B cell (primary cell): ENCODE measurements around the gene UBTD1. TPM values are rescaled to one million over a fixed set of nuclear protein-coding genes. Genes with fewer than 3 reads are reported as not detected.

Experiments
- ATAC-seq: fragments of 200-7000 bp; cut with Tn5 transposase; one replicate; pipeline ENCODE4 v1.10.0; 2021; ENCODE audit warnings: low read depth, mild to moderate bottlenecking, moderate number of reproducible peaks, moderate library complexity
- CTCF ChIA-PET: fragments of 350-600 bp; sonication (Branson Sonifier 250); formaldehyde crosslinking; loops from one replicate; lab custom pipeline; 2021; ENCODE audit warnings: antibody characterized with exemption, inconsistent platforms; lab: Charles Lee
- POLR2A ChIA-PET: fragments of 350-600 bp; sonication (Branson Sonifier 250); formaldehyde crosslinking; loops from one replicate; lab custom pipeline; 2021; ENCODE audit warnings: antibody characterized with exemption; lab: Charles Lee
- DNase-seq: peaks from one replicate; pipeline ENCODE4 v3.0.0; 2013
- H2AFZ ChIP-seq: 2 replicates; pipeline ENCODE4 v1.6.1; 2012; ENCODE audit warnings: mild to moderate bottlenecking, low read depth, low read length; ENCODE audit not compliant: insufficient read depth, poor library complexity, severe bottlenecking
- H3K27ac ChIP-seq, 2 donors: 1 replicate in 1 of 2; 2 replicates in 1 of 2; pipeline ENCODE4 v1.5.1; 2012 to 2013; ENCODE audit warnings: low read length in 2 of 2, mild to moderate bottlenecking in 2 of 2, moderate library complexity in 1 of 2
- H3K27me3 ChIP-seq, 4 experiments: fragments of 200-600 bp in 1 of 4; sonication (generic) in 1 of 4; replicated peaks in 1 of 4; 1 replicate in 2 of 4; 2 replicates in 2 of 4; pipeline versions ENCODE4 v1.6.1 to v1.7.0; 2013 to 2016; ENCODE audit warnings: low read length in 3 of 4, mild to moderate bottlenecking in 2 of 4, mixed read lengths in 1 of 4, moderate library complexity in 1 of 4; ENCODE audit not compliant: insufficient read depth in 4 of 4, control insufficient read depth in 3 of 4; ENCODE audit errors: control extremely low read depth in 1 of 4
- H3K36me3 ChIP-seq, 2 experiments: replicated peaks in 1 of 2; 1 replicate in 1 of 2; 2 replicates in 1 of 2; pipeline versions ENCODE4 v1.6.1 to v1.7.1; 2013; ENCODE audit warnings: low read length in 1 of 2; ENCODE audit not compliant: insufficient read depth in 2 of 2, control insufficient read depth in 1 of 2; ENCODE audit errors: control extremely low read depth in 1 of 2, extremely low read depth in 1 of 2
- H3K4me1 ChIP-seq, 2 donors: fragments of 200-600 bp in 1 of 2; sonication (generic) in 1 of 2; 1 replicate in 1 of 2; 2 replicates in 1 of 2; pipeline versions ENCODE4 v1.5.1 to v1.6.1; 2013 to 2017; ENCODE audit warnings: low read length in 2 of 2; ENCODE audit not compliant: control insufficient read depth in 2 of 2, insufficient read depth in 2 of 2
- H3K4me2 ChIP-seq: replicated peaks from 2 replicates; pipeline ENCODE3; 2012; ENCODE audit warnings: mild to moderate bottlenecking, low read depth, low read length; ENCODE audit not compliant: poor library complexity, severe bottlenecking
- H3K4me3 ChIP-seq, 5 experiments: fragments of 200-600 bp in 1 of 5; sonication (generic) in 1 of 5; 1 replicate in 3 of 5; 2 replicates in 2 of 5; pipeline versions ENCODE4 v1.5.1 to v1.7.0; 2011 to 2016; ENCODE audit warnings: low read length in 4 of 5, mild to moderate bottlenecking in 4 of 5, low read depth in 2 of 5, control low read depth in 1 of 5, moderate library complexity in 1 of 5; ENCODE audit not compliant: insufficient read depth in 1 of 5; ENCODE audit errors: control extremely low read depth in 1 of 5, extremely low read depth in 1 of 5
- H3K79me2 ChIP-seq: fragments of 200-600 bp; sonication (generic); one replicate; pipeline ENCODE4 v1.6.0; 2016; ENCODE audit warnings: low read length; ENCODE audit not compliant: control insufficient read depth, insufficient read depth
- H3K9ac ChIP-seq: fragments of 200-600 bp; sonication (generic); 2 replicates; pipeline ENCODE4 v1.6.1; 2017; ENCODE audit warnings: mild to moderate bottlenecking, low read length, moderate library complexity
- H3K9me3 ChIP-seq, 3 donors: one replicate each; pipeline versions ENCODE4 v1.6.1 to v1.7.1; 2013; ENCODE audit warnings: low read length in 2 of 3; ENCODE audit not compliant: control insufficient read depth in 2 of 3, insufficient read depth in 1 of 3; ENCODE audit errors: control extremely low read depth in 1 of 3
- H4K20me1 ChIP-seq: 2 replicates; pipeline ENCODE4 v1.6.0; 2012; ENCODE audit warnings: mild to moderate bottlenecking, low read length; ENCODE audit not compliant: insufficient read depth, control insufficient read depth, poor library complexity, severe bottlenecking
- H3K27ac Mint-ChIP-seq: one replicate; pipeline ENCODE4 v1.8.0; 2021; ENCODE audit warnings: mixed read lengths
- H3K27me3 Mint-ChIP-seq: one replicate; pipeline ENCODE4 v1.8.0; 2021; ENCODE audit warnings: mixed read lengths
- H3K4me1 Mint-ChIP-seq: one replicate; pipeline ENCODE4 v1.8.0; 2021; ENCODE audit warnings: mixed read lengths
- H3K4me3 Mint-ChIP-seq: one replicate; pipeline ENCODE4 v1.8.0; 2021; ENCODE audit warnings: mixed read lengths
- H3K9me3 Mint-ChIP-seq: one replicate; pipeline ENCODE4 v1.8.0; 2022; ENCODE audit warnings: mixed read lengths; ENCODE audit not compliant: insufficient read depth
- EZH2 ChIP-seq: IDR thresholded peaks from 2 replicates; pipeline ENCODE4 v1.6.1; 2012; ENCODE audit warnings: borderline replicate concordance, low read depth, mild to moderate bottlenecking, moderate library complexity, low read length; ENCODE audit not compliant: insufficient read depth, poor library complexity, severe bottlenecking
- WGBS: methylation state at CpG from one replicate; pipeline ENCODE4 v1.1.5; 2013; ENCODE audit warnings: missing lambda C conversion rate; ENCODE audit not compliant: insufficient coverage; 5-methylcytosine and 5-hydroxymethylcytosine counted together
- intact Hi-C: fragments of 100-400 bp; cut with micrococcal nuclease; formaldehyde crosslinking; loops from one replicate; pipeline ENCODE4 v1.10.0; 2022
- polyA plus RNA-seq: library from polyadenylated mRNA; depleted of rRNA; stranded (reverse); fragments of >200 nt; gene quantifications from 2 replicates; pipeline ENCODE4 v1.2.3, GENCODE V29; 2012
- total RNA-seq, 2 donors: library from RNA; stranded (reverse); fragments of 120-200 nt in 1 of 2; gene quantifications; 1 replicate in 1 of 2; 2 replicates in 1 of 2; pipeline versions ENCODE4 v1.2.3 to v1.2.4, GENCODE V29; 2013 to 2022
- TF ChIP-seq, protein P1 (sequence below): fragments of 200-600 bp; IDR thresholded peaks from one replicate; pipeline ENCODE4 v1.8.0; 2022; ENCODE audit warnings: antibody characterized with exemption, mild to moderate bottlenecking

UBTD1 gene
- total and polyA plus RNA-seq, 2 donors (not counting 1 experiment from before 2014, with no cell fraction given): 1.3 to 1.8 TPM

DNA sequence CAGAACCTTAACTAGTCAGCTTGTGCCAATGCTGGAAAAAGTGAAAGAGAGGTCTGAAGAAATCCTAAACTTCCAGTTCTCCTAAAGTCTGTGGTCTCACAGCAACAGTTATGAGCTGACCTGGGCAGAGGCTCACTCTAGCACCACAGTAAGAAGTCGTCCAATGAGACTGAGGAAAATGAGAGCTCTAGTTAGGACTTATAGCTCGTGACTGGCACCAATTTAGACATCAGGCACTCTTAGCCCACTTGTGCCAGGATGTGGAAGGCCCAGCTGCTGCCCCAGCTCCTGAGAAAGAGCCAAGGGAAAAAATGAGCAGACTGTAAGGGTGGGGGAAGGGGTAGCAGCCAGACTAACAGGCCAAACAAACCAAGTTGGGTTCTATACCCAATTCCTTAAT lies 8.1 kb upstream of the UBTD1 start:
- no peak for ATAC-seq
- H3K4me2 ChIP-seq: no peak overlapping the region
- POLR2A ChIA-PET: interaction anchor here (0.6 kb wide), 1 partner anchor 103 kb away, joined by 6 read pairs; no protein-coding TSS in a partner anchor

DNA sequence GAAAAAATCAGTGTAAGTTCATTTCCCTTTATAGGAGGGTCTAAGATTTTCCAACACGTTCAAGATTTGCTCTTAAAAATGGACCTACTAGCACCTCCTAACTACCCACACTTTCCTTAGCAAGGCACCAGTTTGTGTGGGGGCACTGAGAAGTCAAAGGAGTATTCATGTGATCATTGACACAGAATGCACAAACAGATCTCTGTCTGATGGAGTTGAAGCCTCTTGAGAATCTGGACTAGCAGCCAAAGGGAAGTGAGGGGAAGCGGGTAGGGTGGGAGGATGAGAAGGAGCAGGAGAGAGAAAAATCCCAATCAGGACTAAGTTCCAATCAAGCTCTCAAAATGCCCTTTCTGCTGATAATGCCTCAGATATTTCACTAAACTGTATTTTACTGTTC lies 4.6 kb upstream of the UBTD1 start:
- intact Hi-C loops: no loop called here
- TF ChIP-seq, protein P1, sequence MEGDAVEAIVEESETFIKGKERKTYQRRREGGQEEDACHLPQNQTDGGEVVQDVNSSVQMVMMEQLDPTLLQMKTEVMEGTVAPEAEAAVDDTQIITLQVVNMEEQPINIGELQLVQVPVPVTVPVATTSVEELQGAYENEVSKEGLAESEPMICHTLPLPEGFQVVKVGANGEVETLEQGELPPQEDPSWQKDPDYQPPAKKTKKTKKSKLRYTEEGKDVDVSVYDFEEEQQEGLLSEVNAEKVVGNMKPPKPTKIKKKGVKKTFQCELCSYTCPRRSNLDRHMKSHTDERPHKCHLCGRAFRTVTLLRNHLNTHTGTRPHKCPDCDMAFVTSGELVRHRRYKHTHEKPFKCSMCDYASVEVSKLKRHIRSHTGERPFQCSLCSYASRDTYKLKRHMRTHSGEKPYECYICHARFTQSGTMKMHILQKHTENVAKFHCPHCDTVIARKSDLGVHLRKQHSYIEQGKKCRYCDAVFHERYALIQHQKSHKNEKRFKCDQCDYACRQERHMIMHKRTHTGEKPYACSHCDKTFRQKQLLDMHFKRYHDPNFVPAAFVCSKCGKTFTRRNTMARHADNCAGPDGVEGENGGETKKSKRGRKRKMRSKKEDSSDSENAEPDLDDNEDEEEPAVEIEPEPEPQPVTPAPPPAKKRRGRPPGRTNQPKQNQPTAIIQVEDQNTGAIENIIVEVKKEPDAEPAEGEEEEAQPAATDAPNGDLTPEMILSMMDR: no peak
- TF ChIP-seq EZH2: no peak
- Histone ChIP-seq H3K4me2 (no peak overlapping the region), H3K4me3 (no peak overlapping the region), H3K4me1 (peaks cover 11 to 17% of the 10 kb centered on the region in 2 donors), H3K36me3 (peaks cover 0 to 6% of the 10 kb centered on the region in 2 experiments), H4K20me1 (peaks cover 63% of the 10 kb centered on the region), H3K27ac (no peak overlapping the region), H2AFZ (no peak overlapping the region), H3K27me3 (peaks cover 0 to 2% (median 0%) of the 10 kb centered on the region in 4 experiments), H3K79me2 (peaks cover 90% of the 10 kb centered on the region), H3K9me3 (no peaks in the 10 kb centered on the region), H3K9ac (no peak overlapping the region)
- ATAC-seq (no peak), DNase-seq (no peak)
- peaks cover 48% of the 10 kb centered on the region for H3K4me1 Mint-ChIP-seq
- no peaks in the 10 kb centered on the region for H3K9me3 Mint-ChIP-seq
- no peak overlapping the region for H3K4me3 Mint-ChIP-seq
- H3K27ac Mint-ChIP-seq: no peak overlapping the region
- ChIA-PET POLR2A (no interaction called here), CTCF (no interaction called here)
- no peaks in the 10 kb centered on the region for H3K27me3 Mint-ChIP-seq
- no CpG with 5 or more reads among the region's 2 CpGs for WGBS

More for the DNA sequence above, 8.1 kb upstream of the UBTD1 start:
- no peak overlapping the region for H3K27ac ChIP-seq
- H3K27me3 ChIP-seq: no peaks in the 10 kb centered on the region
- Mint-ChIP-seq H3K27ac (no peak overlapping the region), H3K4me3 (no peak overlapping the region), H3K4me1 (peaks cover 35% of the 10 kb centered on the region), H3K9me3 (no peaks in the 10 kb centered on the region), H3K27me3 (no peaks in the 10 kb centered on the region)
- peaks cover 0 to 11% of the 10 kb centered on the region in 2 experiments for H3K36me3 ChIP-seq
- H2AFZ ChIP-seq: no peak overlapping the region
- intact Hi-C loops: no loop called here
- CTCF ChIA-PET: interaction anchor here (1.5 kb wide), 1 partner anchor 26 kb away, joined by 6 read pairs; no protein-coding TSS in a partner anchor
- H3K4me1 ChIP-seq: peaks cover 3 to 9% of the 10 kb centered on the region in 2 donors
- peaks cover 72% of the 10 kb centered on the region for H4K20me1 ChIP-seq
- DNase-seq: no peak
- 82% methylated on average over 2 of the region's 2 CpGs for WGBS
- H3K4me3 ChIP-seq: no peak overlapping the region
- H3K9me3 ChIP-seq: no peaks in the 10 kb centered on the region
- TF ChIP-seq, protein P1: no peak
- TF ChIP-seq EZH2: no peak
- H3K79me2 ChIP-seq: peaks cover 97% of the 10 kb centered on the region
- no peak overlapping the region for H3K9ac ChIP-seq
